GDM1 (cell line): ENCODE results near the gene GBF1.
A peak's percentile ranks its signal among the peaks of the same experiment; 100 is the strongest.
"Not testable (repeated sequence)": the region's sequence is repeated elsewhere in the genome, so short reads cannot be mapped to it uniquely, and the experiment has no call there.

Source experiments
- DNase-seq: peaks from one replicate; lab custom pipeline; 2025; lab: John Stamatoyannopoulos, UW

GBF1 gene

GRCh38 chr10:102302611-102303010, 57.3 kb downstream of the GBF1 start:
- DNase-seq, result no peak

- DNase-seq, result no peak
These were observed 60.7 kb downstream of the GBF1 start for GRCh38 chr10:102306006-102306405.

GRCh38 chr10:102306710-102307109, 61.4 kb downstream of the GBF1 start:
- no peak for DNase-seq

GRCh38 chr10:102308318-102308717, 63.0 kb downstream of the GBF1 start:
- not testable (repeated sequence) for DNase-seq

GRCh38 chr10:102309236-102309635, 63.9 kb downstream of the GBF1 start:
- DNase-seq, result no peak

- no peak for DNase-seq
These were observed 64.6 kb downstream of the GBF1 start for GRCh38 chr10:102309916-102310315.

GRCh38 chr10:102310361-102311024, 65.2 kb downstream of the GBF1 start:
- no peak for DNase-seq

- DNase-seq, result no peak
These were observed 65.7 kb downstream of the GBF1 start for GRCh38 chr10:102311025-102311420.

- DNase-seq, result no peak
These were observed 67.4 kb downstream of the GBF1 start for GRCh38 chr10:102312683-102313082.

GRCh38 chr10:102313221-102313896, 68.0 kb downstream of the GBF1 start:
- no peak for DNase-seq

GRCh38 chr10:102314801-102315200, 69.5 kb downstream of the GBF1 start:
- DNase-seq, result no peak

GRCh38 chr10:102316421-102316820, 71.1 kb downstream of the GBF1 start:
- DNase-seq, result no peak

GRCh38 chr10:102322914-102323313, 77.6 kb downstream of the GBF1 start:
- peak; percentile 9 for DNase-seq

GRCh38 chr10:102324061-102324460, 78.7 kb downstream of the GBF1 start:
- DNase-seq, result no peak

GRCh38 chr10:102326031-102326430, 80.7 kb downstream of the GBF1 start:
- DNase-seq, result no peak

- DNase-seq, result no peak
These were observed 81.7 kb downstream of the GBF1 start for GRCh38 chr10:102327002-102327401.

GRCh38 chr10:102327641-102328040, 82.3 kb downstream of the GBF1 start:
- DNase-seq, result no peak

GRCh38 chr10:102332772-102333171, 87.4 kb downstream of the GBF1 start:
- no peak for DNase-seq

GRCh38 chr10:102334101-102334500, 88.8 kb downstream of the GBF1 start:
- no peak for DNase-seq

GRCh38 chr10:102335184-102335583, 89.9 kb downstream of the GBF1 start:
- no peak for DNase-seq

- no peak for DNase-seq
These were observed 95.8 kb downstream of the GBF1 start for GRCh38 chr10:102341038-102341688.

GRCh38 chr10:102342458-102342857, 97.1 kb downstream of the GBF1 start:
- DNase-seq, result no peak

GRCh38 chr10:102342958-102343357, 97.6 kb downstream of the GBF1 start:
- DNase-seq, result no peak
